Measurements from ENCODE around the gene TCF7. TPM values are rescaled to one million over a fixed set of nuclear protein-coding genes. Genes with fewer than 3 reads are reported as not detected.

The TCF7 gene
- polyA plus RNA-seq, 1 of the 3 experiments (the other 2 are of a cell fraction) = 2.7 TPM

- no peak overlapping the region for H3K4me3 ChIP-seq (ENCODE audit: low read depth in 2 of 2, low read length in 1 of 2)
- H3K9ac ChIP-seq = no peak overlapping the region
- H3K4me1 ChIP-seq (ENCODE audit: control insufficient read depth in 1 of 2, insufficient read depth in 2 of 2, low read depth in 1 of 2, low read length in 1 of 2) = peaks cover 0 to 4% of the 10 kb centered on the region in 2 experiments; a peak in 1 of 4 replicates
- H2AFZ ChIP-seq (ENCODE audit: low read depth) = no peak overlapping the region
- H3F3A ChIP-seq (replicated peaks; ENCODE audit: insufficient read depth) = no peaks in the 10 kb centered on the region
- WGBS (ENCODE audit: low lambda C conversion rate) = 73% methylated on average over 8 of the region's 8 CpGs
- no peak for TF ChIP-seq SMC3 (IDR thresholded peaks at IDR 0.05; ENCODE audit: low read depth, low read length)
- no peak for TF ChIP-seq FOXJ3 (CRISPR knock-in tag; IDR thresholded peaks at IDR 0.05)
- no peak for TF ChIP-seq REST (IDR thresholded peaks at IDR 0.05; ENCODE audit: low read depth, low read length)
- no peak for TF ChIP-seq EZH2phosphoT487 (IDR thresholded peaks at IDR 0.05; ENCODE audit: borderline replicate concordance, low read depth)
- TF ChIP-seq NRF1 (IDR thresholded peaks at IDR 0.05; ENCODE audit: low read depth, low read length) = no peak
- no peak for TF ChIP-seq IRF3 (IDR thresholded peaks at IDR 0.05; ENCODE audit: low read depth, low read length)
- no peak for TF ChIP-seq FOXM1 (IDR thresholded peaks at IDR 0.05; ENCODE audit: low read depth)
- TF ChIP-seq CHD2 (IDR thresholded peaks at IDR 0.05; ENCODE audit: low read length, partially characterized antibody) = no peak
- no peak for TF ChIP-seq GABPA (IDR thresholded peaks at IDR 0.05; ENCODE audit: low read depth)
- no peak for TF ChIP-seq RCOR1 (IDR thresholded peaks at IDR 0.05; ENCODE audit: low read length)
- TF ChIP-seq EP300 (IDR thresholded peaks at IDR 0.05; ENCODE audit: borderline replicate concordance in 1 of 2, low read depth in 1 of 2, low read length in 1 of 2) = no peak
- TF ChIP-seq FOSL2 (IDR thresholded peaks at IDR 0.05; ENCODE audit: borderline replicate concordance, low read depth) = no peak
- no peak for TF ChIP-seq RAD21 (IDR thresholded peaks at IDR 0.05; ENCODE audit: low read length)
- TF ChIP-seq RFX5 (IDR thresholded peaks at IDR 0.05; ENCODE audit: low read length) = no peak
- H3K79me2 ChIP-seq (ENCODE audit: insufficient read depth) = no peaks in the 10 kb centered on the region
- no peak for DNase-seq
- H3K9me3 ChIP-seq = no peaks in the 10 kb centered on the region
- ChIA-PET CTCF (interaction anchor here (1.1 to 3.8 kb wide), 4 partner anchors 13 to 68 kb away, joined by 3 to 25 read pairs (median 10); no protein-coding TSS in a partner anchor), POLR2A (no interaction called here)
- H3K9me2 ChIP-seq = no peaks in the 10 kb centered on the region
- H3K27me3 ChIP-seq (ENCODE audit: insufficient read depth) = no peaks in the 10 kb centered on the region
- H3K36me3 ChIP-seq (replicated peaks in 1 of 2; ENCODE audit: control insufficient read depth in 1 of 2, insufficient read depth in 2 of 2, low read length in 1 of 2) = no peaks in the 10 kb centered on the region
- no peak overlapping the region for H3K27ac ChIP-seq (ENCODE audit: low read depth in 2 of 2, low read length in 1 of 2)
- no peak overlapping the region for H3K4me2 ChIP-seq
- H4K20me1 ChIP-seq (ENCODE audit: insufficient read depth) = no peaks in the 10 kb centered on the region
Observed at GRCh38 chr5:134072471-134073210, 41.8 kb upstream of the TCF7 start.

Measured in SK-N-SH (cell line).